GM15510 (cell line): ENCODE results near the gene CERCAM.

Experiments
- POLR2A ChIP-seq: IDR thresholded peaks from 3 replicates; pipeline ENCODE4 v1.6.1; 2011; ENCODE audit warnings: borderline replicate concordance; ENCODE audit not compliant: insufficient read length; ENCODE audit errors: extremely low read depth

The CERCAM gene

DNA sequence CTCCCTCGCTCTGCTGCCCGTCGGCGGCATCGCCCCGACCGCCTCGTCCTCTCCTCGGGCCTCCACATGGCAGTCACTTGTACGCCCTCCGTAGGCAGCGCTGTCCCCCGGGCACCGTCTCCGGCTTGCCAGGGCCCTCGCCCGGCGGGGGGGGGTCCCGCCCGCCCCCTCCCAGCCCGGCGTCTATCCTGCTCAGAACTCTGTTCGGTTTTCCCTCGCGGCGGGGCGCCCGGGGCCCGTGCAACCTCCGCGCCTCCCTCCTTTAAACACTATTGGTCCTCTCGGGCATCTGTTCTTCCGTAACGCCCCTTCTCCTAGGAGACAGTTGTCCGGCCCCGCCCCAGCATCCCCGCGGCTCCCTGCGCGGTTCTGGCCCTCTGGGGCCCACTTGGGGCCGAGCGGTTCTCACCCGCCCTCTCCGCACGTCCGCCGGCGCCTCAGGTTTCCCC is 36.0 kb downstream of the CERCAM start:
- no peak for TF ChIP-seq POLR2A

DNA sequence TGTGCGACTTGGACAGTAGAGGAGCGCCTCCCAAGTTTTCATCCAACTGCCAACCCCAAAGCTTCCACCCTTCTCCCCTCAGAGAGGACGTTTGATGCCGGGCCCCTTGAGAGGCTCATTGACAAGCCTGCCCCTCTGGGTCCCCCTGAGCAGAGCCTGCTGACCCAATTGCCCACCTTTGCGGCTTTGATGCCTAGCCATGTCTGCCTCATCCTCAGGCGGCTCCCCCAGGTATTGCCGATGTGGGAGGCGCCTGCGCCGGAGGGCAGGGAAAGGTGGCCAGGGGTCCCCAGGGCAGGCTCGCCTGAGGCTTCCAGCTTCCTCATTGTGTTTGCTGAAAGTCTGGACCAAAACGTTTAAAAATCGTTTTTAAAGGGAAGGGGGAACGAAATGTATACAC is 36.5 kb downstream of the CERCAM start:
- no peak for TF ChIP-seq POLR2A

DNA sequence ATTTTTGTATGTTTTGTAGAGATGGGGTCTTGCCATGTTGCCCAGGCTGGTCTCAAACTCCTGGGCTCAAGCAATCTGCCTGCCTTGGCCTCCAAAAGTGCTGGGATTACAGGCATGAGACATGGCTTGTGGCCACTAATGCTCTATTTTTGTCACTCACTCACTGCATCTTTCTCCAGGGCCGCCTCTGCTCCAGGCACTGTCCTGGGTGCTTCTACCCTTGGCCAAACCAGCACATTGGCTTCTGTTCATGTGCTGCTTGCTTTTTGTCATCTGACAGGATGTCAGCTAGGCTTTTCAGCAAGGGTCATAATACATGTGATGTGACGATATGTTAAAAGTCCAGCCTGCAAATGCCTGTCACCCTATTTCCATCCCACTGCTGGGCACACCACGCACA is 38.4 kb downstream of the CERCAM start:
- TF ChIP-seq POLR2A = no peak

DNA sequence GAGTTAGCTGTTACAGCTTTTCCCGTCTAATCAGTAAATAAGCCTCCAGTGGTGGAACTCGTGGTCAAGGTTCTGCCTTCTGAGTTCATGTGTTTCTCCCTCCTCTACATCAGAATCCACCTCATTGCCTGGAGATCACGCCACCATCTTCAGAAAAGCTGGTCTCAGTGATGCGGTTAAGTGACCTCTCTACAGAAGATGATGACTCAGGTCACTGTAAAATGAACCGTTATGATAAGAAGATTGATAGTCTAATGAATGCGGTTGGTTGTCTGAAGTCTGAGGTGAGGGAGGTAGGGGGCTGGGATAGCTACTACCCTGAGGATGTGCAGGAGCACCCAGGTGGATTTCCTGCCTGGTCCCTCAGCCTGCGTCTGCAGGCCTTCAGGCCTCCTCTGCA is 48.4 kb downstream of the CERCAM start:
- TF ChIP-seq POLR2A = no peak

DNA sequence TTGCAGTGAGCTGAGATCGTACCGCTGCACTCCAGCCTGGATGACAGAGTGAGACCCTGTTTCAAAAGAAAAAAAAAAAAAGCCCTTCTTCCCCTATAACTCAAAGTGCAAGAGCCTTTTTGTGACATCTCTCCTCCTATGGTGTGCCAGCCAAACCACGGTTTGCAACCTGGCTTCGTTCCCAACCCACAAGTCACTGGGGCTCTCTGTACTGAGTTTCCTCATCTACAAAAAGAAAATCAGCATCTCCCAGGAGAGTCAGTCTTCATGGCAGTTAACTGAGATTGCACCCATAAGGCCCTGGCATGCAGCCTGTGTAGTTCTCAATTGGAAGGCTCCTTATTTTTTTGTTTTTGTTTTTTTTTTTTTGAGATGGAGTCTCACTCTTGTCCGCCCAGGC is 49.9 kb downstream of the CERCAM start:
- TF ChIP-seq POLR2A = no peak

DNA sequence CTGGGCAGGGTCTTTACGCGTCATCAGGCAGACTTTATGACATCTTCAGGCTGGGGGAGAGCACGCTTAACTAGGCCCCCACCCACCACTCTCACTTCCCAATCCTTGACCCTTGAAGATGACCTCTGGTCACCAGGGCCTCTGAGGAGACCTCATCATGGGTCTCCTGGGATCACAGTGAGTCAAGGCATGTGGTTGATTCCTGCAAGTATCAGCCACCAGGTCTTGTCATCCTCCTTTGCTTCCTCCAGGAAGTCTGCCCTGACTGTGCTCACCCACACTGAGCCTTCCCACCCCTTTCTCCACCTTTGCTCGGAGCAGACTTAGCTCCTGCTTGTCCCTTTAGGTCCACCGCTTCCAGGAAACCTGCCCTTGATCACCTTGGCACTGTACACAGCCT is 52.4 kb downstream of the CERCAM start:
- no peak for TF ChIP-seq POLR2A

DNA sequence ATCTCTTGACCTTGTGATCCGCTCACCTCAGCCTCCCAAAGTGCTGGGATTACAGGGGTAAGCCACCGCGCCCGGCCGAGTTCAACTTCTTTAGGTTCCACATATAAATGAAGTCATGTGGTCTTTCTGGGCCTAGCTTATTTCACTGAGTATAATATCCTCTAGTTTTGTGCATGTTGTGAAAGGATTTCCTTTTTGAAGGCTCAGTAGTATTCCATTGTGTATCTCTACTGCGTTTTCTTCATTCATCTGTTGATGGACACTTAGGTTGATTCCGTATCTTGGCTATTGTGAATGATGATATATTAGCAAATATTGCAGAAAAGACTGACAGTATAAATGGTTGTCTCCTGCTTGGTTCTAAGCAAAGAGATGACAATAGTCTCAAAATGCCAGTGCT is 55.2 kb downstream of the CERCAM start:
- no peak for TF ChIP-seq POLR2A

DNA sequence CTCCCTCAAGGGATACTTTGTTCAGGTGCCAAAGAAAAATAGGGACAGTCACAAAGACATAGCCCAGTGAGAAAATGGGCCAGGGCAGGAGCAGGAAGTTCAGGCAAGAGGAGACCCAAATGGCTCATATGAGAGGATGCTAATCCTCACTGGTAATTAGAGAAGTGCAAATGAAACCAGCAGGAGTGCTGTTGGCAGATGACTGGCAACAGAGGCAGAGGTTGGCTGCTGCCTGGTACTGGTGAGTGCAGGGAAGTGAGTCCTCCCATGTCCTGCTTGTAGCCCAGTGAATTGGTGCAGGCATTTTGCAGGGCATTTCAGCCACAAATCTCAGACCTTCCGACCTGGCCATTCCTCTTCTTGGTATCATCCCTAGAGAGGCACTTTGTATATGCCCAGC is 58.6 kb downstream of the CERCAM start:
- no peak for TF ChIP-seq POLR2A

DNA sequence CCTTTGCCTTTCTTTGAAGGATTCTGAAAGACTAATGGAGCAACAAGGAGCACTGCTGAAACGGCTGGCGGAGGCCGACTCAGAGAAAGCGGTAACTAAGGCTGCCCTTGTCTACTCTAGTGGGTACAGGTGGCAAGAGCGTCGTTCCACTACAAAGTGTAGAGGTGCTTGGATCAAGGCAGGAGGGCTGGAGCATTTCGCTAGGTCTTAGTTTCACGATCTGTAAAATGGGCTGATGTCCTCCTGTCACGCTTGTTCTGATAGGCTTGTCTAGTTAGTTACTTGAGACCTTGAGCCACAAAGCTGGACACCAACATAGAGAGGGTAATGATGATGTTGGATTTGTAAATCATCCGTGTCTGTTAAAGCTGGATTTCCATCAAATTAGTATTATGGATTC is 60.9 kb downstream of the CERCAM start:
- no peak for TF ChIP-seq POLR2A

DNA sequence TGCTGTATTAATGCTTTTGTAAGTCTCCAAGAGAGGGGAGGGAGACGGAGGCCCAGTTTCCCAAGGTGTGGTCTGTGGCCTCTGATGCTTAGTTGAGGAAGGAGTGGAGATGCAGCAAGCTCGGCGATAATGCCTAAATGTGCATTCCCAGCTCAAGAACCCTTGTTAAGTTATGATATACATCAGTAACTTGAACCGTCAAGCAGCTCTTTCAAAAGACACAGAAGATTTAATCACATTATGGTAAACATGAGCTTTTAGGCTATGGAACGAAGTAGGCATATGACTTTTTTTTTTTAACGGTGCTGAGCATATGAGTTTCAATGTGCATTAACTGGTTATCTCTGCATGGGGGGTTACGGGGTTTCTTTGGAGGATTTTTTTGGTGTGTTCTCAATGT is 61.5 kb downstream of the CERCAM start:
- TF ChIP-seq POLR2A = no peak

DNA sequence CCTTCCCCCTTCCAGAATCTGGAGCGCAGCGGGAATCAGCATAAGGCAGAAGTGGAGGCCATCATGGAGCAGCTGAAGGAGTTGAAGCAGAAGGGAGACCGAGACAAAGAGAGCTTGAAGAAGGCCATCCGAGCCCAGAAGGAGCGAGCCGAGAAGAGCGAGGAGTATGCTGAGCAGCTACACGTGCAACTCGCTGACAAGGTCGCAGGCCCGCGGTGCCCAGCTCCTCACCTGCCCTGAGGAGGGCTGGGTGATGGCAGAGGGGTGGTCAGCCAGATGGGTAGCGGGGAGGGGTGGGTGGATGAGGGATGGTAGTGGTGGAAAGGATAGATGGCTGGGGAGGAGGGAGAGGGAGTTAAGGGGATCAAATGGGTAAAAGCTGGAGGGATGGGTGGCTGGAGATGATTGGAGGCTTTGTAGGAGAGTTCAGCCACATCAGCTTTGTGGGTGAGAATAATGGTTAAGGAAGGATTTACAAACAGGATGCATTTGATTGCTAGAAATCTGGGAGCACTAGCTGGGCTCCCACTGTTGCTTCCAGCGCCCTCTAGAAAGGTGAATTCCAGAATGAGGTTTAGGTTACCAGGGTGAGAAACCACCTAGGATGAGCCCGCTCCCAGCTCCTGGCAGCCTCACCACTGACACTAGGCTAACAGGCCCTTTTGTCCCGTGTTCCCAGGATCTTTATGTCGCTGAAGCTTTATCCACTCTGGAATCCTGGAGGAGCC is 64.2 kb downstream of the CERCAM start:
- no peak for TF ChIP-seq POLR2A

DNA sequence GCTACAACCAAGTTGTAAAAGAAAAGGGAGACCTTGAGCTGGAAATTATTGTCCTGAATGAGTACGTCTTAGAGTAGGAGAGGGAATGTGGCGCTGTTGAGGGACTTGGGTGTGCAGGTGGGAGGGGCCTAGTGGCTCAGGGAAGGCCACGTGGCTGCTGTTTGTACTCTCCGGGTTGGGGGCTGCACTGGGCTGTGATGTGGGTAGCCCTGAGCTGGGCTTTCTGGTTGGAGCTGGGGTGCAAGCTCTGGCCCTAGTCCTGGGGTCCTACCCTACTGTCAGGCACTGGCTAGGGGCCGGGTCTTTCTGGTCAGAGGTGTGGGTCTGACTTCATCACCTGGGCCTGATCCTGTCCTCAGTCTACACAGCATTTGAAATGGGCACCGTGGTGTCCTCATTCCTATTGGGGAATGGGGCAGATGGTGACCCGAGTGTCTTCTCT is 64.8 kb downstream of the CERCAM start:
- TF ChIP-seq POLR2A = no peak

DNA sequence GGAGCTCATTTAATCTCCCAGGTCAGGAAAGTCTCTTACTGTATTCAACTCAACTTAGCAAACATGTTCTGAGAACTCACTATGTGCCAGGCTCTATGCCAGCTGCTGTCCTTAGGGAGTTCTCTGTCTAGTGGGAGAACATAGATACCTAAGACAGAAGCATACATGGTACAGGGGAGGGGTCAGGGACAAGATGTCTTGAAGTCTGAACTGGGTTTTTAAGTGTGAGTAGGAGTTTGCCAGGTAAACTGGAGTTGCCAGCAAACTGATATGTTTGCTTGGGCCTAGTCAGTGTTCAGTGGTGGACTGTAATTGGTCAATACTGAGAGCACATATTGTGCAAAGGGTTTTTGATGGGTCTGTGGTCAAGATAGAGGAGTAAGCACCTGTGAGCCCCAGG is 65.5 kb downstream of the CERCAM start:
- TF ChIP-seq POLR2A = no peak
